Left kidney (tissue), 8 donors: Measurements from ENCODE around the gene FEZF1. TPM values are rescaled to one million over a fixed set of nuclear protein-coding genes. Genes with fewer than 3 reads are reported as not detected.

ENCODE experiments used
- DNase-seq: peaks from one replicate; pipeline ENCODE4 v3.0.0-alpha.2; 2013
- long read RNA-seq, 8 donors: transcript quantifications; one replicate each; lab custom pipeline, GENCODE V29; 2026
- polyA plus RNA-seq: library from polyadenylated mRNA; unstranded; fragments of 120-200 nt; gene quantifications from one replicate; pipeline ENCODE4 v1.2.1, GENCODE V29; 2013; ENCODE audit not compliant: insufficient read length

Gene FEZF1
- not detected for polyA plus RNA-seq
- long read RNA-seq, donor 1, result 0 reads
- long read RNA-seq, donor 2, result 0 reads
- long read RNA-seq, donor 3, result 0 reads
- long read RNA-seq, donor 4, result 0 reads
- long read RNA-seq, donor 5, result 0 reads
- long read RNA-seq, donor 6, result 0 reads
- long read RNA-seq, donor 7, result 0 reads
- long read RNA-seq, donor 8, result 0 reads

GRCh38 chr7:122304319-122304975 is at the start of gene FEZF1:
FEZF1 (minus strand) TSS chr7:122304750; CDS start chr7:122304437, 313 bp downstream.
- no peak for DNase-seq

DNA sequence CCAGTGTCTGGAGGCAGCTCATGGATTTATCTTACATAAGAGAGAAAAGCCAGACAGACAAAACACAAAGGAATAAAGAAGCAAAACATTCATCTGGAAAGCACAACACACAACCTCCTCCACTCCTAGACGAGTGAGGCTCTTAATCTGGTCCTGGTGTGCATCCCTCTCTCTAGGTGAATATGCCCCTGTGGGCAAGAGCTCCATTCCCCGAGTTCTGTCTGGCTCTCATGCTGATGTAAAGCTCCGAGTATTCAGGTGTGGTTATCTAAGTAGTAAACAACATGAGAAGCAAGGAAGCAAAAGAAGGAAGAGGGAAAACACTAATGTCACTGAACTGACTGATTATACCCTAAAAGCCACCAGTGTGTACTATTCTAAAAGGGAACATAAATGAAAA is 47.9 kb upstream of the FEZF1 start:
- no peak for DNase-seq

GRCh38 chr7:122350701-122351100 is 46.2 kb upstream of the FEZF1 start:
- DNase-seq, result no peak

GRCh38 chr7:122344303-122344620 is 39.7 kb upstream of the FEZF1 start:
- no peak for DNase-seq

GRCh38 chr7:122343601-122344302 is 39.2 kb upstream of the FEZF1 start:
- DNase-seq, result no peak

GRCh38 chr7:122340427-122340826 is 35.9 kb upstream of the FEZF1 start:
- DNase-seq, result no peak

DNA sequence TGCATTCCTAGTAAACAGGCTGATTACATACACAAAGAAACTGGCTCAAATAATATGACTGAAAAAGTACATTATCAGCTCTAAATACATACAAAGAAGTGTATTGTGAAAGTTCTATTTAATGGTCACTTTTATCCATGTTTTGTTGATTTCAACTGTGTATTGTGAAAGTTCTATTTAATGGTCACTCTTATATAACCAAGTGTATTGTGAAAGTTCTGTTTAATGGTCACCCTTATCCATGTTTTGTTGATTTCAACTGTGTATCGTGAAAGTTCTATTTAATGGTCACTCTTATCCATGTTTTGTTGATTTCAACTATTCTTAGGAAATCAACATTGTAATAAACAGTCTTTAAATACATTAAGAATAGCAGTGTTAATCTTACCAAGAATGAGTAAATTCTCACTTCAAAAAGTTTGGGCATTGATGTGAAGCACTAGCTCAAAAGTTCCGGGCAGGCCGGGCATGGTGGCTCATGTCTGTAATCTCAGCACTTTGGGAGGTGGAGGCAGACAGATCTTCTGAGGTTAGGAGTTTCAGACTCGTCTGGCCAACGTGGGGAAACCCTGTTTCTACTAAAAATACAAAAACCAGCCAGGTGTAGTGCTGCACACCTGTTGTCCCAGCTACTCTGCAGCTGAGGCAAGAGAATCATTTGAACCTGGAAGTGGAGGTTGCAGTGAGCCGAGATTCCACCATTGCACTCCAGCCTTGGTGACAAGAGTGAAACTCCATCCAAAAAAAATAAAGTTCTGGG is 34.8 kb upstream of the FEZF1 start:
- no peak for DNase-seq

DNA sequence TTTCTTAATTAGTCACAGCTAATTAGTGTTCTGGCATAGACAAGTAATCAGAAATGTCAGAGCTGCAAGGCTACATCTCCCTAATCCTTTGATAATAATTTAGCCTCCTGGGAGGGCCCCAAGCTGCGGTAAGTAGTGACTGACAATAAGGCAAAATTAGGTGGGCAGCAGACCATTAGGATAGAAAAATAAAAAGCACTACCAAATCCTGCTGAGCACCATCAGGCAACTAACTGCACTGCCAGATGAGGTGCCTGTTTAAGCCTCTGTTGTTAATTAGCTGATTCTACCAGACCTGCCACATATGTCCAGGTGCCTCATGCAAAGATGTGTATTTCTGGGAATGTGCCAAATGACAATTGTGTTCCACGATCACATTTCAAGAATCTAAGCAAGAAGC is 32.5 kb upstream of the FEZF1 start:
- no peak for DNase-seq

GRCh38 chr7:122329145-122329802 is 24.7 kb upstream of the FEZF1 start:
- no peak for DNase-seq

DNA sequence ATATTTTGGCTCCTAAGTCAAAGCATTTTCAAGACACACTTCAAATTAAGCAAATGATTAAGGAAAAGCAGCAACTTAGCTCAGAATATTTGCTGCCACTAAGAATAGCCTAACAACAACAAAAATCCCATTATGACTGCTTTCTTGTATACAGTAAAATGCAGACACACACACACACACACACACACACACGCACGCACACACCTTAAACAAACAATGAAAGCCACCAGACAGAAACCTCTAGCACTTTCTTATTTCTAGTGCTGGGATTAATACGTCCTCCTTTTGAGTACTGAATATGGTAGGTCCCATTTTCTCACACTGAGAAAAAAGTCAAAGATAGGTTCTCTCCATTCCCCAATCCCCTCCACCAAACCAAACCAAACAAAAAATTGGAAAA is 23.4 kb upstream of the FEZF1 start:
- DNase-seq, result no peak

DNA sequence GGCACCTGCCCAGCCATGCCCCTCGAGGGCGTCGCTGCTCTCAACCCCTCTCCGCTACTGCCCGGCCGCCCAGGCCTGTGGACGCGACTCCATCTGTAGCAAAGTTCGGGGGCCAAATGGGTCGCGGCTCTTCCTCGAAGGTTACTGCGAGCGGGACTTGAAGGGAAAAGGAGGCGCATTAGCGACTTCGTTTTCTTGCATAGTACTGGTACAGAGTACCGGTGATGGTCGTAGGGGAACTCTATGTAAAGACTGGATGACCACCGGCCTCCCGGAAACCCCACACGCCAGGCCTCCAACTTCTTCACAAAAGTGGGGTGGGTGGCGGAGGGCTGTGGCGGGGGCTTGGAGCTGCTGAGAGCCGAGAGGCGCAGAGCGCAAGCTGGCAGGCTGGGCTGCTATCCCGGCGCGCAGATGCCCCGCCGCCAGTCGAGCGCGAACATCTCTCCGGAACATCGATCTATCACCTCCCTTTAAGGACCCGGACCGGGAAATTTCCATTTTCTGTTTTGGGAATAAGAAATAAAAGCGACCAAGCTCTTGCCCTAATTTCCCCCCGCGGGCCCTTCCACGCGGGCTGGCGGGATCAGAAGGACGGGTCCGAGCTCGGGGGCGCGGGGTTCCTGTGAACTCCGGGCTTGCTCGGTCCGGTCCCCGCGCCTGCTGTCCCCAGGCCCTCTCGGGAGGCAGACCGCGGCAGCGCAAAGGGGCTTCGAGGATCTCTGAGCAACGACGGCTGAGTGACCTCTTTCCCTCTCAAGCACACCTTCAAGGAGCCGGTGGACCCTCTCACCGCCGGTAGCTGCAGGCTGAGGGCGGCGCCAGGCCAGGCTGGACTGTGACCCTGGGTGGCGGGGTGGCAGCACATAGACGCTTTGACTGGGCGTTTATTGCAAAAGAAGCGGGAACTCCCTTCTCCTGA is 12.2 kb upstream of the FEZF1 start:
- DNase-seq, result no peak

- DNase-seq, result no peak
Measured at GRCh38 chr7:122315507-122316466, 11.2 kb upstream of the FEZF1 start.

GRCh38 chr7:122314284-122314683 is 9.7 kb upstream of the FEZF1 start:
- DNase-seq, result no peak

- no peak for DNase-seq
Measured at GRCh38 chr7:122312789-122313188, 8.2 kb upstream of the FEZF1 start.

DNA sequence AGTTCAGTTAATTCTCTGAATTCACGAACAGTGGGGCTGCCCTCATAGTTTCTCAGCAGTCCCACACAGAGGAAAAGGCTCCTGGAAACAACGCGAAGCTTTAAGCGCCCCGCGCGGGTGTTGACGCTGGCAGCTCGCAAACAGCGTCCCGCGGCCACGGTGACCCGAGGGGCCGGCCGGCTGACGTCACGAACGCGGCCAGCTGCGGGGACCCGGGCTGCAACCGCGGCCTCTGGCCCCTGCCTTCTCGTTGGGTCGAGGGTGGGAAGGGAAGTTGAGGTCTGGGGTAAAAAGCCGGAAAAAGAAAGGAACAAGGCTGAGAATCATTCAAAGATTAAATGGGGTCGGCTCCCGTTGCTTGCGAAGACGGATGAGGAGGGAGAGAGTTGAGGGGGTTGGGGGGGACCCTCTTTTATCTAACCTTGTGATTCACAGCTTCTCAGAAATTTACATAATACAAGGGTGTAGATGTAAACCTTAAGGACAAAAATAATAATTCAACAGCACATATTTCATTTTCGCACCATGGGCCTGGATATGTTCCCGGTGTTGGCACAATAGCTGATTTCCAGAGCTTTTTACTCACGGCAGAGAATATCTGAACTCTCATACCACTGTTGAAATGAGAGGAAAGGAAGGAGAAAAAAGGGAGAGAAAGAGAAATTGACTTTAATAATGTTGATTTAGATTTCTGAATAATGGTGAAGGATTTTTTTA is 7.3 kb upstream of the FEZF1 start:
- no peak for DNase-seq

- no peak for DNase-seq
Measured at GRCh38 chr7:122311050-122311700, 6.6 kb upstream of the FEZF1 start.

GRCh38 chr7:122310119-122311021 is 5.8 kb upstream of the FEZF1 start:
- no peak for DNase-seq

DNA sequence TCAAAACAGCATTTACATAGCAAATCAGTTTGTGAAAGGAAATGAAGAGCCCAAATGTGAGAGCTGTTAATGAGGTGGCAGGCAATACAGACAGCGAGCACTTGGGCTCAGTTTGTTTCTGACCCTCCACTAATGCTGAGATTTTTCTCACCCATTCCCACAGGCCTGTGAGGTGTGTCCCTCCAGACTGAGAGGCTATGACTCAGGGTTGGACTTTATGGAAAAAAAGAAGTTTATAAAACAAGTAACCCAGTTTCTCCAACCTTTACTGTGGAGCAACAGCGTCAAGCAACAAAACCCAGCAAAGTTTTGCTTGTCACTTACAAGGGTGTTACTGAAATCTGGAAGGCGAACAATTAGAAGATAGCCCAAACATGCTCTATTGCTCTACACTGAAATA is 4.9 kb upstream of the FEZF1 start:
- no peak for DNase-seq
